Dendritic cell treated with granulocyte-macrophage colony-stimulating factor and Interleukin-4, amounts not matched to agents 40 ng/mL and 50 ng/mL, for 4 days (primary cell): ENCODE data around the gene TOMM7.
"Not testable (repeated sequence)": the region's sequence is repeated elsewhere in the genome, so short reads cannot be mapped to it uniquely, and the experiment has no call there.

Experiments
- H3K27ac Mint-ChIP-seq: one replicate; pipeline ENCODE4 v1.8.0; 2022; ENCODE audit warnings: mild to moderate bottlenecking, mixed read lengths
- H3K27me3 Mint-ChIP-seq: one replicate; pipeline ENCODE4 v1.8.0; 2022; ENCODE audit warnings: mild to moderate bottlenecking, mixed read lengths
- H3K36me3 Mint-ChIP-seq: one replicate; pipeline ENCODE4 v1.8.0; 2022; ENCODE audit warnings: low read depth, mixed read lengths
- H3K4me1 Mint-ChIP-seq: one replicate; pipeline ENCODE4 v1.8.0; 2022; ENCODE audit warnings: low read depth, mixed read lengths
- H3K4me3 Mint-ChIP-seq: one replicate; pipeline ENCODE4 v1.8.0; 2022; ENCODE audit warnings: mild to moderate bottlenecking, moderate library complexity, mixed read lengths
- H3K9me3 Mint-ChIP-seq: one replicate; pipeline ENCODE4 v1.8.0; 2022; ENCODE audit warnings: mixed read lengths
- intact Hi-C: fragments of 100-400 bp; cut with micrococcal nuclease; formaldehyde crosslinking; loops from one replicate; pipeline ENCODE4 v1.15.0; 2022

Gene TOMM7

DNA sequence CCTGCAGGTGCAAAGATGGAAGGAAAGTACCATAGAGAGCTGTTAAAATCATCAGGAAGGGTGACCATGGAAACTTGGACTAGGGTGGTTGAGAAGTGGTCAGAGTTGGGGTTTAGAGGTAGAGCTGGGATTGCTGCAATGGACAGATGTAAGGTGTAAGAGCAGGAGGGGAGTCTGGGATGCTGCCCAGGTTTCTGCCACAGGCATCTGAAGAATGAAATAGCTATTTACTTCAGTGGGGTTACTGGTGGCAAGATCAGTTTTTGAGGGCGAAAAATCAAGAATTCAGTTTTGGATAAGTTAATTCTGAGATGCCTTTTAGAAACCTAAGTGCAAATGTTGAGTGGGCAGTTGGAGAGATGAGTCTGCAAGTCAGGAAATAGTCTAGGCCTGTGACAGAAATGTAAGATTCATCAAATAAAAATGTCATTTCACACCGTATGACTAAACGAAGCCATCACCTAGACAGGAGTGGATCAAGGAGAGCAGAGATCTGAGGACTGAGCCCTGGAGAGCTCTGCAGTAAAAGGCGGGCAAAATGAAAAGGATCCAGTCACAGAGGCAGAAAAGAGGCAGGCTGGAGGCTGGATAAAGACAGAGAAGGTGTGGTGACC lies 22.7 kb upstream of the TOMM7 start:
- intact Hi-C loops = no loop called here
- H3K9me3 Mint-ChIP-seq = no peaks in the 10 kb centered on the region
- H3K4me3 Mint-ChIP-seq = no peak overlapping the region
- H3K36me3 Mint-ChIP-seq = no peaks in the 10 kb centered on the region
- H3K27ac Mint-ChIP-seq = no peak overlapping the region
- peaks cover 1% of the 10 kb centered on the region for H3K27me3 Mint-ChIP-seq
- H3K4me1 Mint-ChIP-seq = no peaks in the 10 kb centered on the region

- Mint-ChIP-seq H3K9me3 (no peaks in the 10 kb centered on the region), H3K27me3 (peaks cover 4% of the 10 kb centered on the region), H3K4me3 (no peak overlapping the region), H3K4me1 (no peaks in the 10 kb centered on the region), H3K27ac (no peak overlapping the region), H3K36me3 (no peaks in the 10 kb centered on the region)
- intact Hi-C loops = no loop called here
Measured at GRCh38 chr7:22843681-22844309, 21.1 kb upstream of the TOMM7 start.

DNA sequence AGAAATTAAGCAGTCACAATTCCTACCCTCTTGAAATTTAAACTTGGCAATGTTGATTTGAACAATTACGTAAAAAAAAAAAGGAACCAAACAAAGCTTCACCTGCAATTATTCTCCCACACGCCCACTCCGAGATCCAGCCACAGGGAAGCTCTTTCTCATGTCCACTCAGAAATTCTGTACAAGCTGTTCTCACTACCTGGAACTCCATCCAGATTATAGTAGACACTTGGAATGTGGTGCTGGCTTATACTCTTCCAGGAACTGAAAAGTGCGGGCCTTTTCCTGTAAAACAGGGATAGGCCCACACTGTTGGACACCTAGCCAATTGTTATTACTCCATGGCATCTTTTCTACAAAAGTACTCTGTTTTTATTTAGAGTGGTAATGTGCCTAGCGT lies 20.3 kb upstream of the TOMM7 start:
- Mint-ChIP-seq H3K9me3 (no peaks in the 10 kb centered on the region), H3K4me3 (no peak overlapping the region), H3K36me3 (no peaks in the 10 kb centered on the region), H3K27me3 (peaks cover 4% of the 10 kb centered on the region), H3K4me1 (no peaks in the 10 kb centered on the region), H3K27ac (no peak overlapping the region)
- intact Hi-C loops = no loop called here

DNA sequence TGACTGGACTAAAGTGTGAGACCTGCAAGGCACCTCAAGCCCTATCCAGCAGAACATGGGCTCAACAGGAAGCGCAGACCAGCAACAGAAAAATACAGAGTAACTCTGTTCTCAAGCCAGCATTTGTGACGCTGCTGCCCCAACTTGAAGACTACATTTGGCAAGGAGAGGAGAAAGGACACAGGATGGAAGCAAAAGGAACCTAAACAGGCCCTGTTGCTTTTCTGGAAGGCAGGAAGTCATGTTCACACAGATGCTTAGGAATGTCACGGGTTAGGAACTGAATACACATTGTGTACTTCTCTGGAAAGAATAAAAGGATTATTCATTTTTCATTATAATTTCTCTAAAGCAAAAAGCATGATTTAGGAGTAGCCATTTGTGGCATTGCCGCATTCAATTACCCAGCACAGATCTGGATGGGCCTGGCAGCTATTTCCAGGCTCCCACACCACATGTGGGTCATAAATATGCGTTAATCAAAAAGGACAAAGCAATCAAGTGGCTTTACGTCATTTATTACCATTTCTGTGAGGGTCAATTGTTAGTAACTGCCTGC lies 19.8 kb upstream of the TOMM7 start:
- Mint-ChIP-seq H3K36me3 (no peaks in the 10 kb centered on the region), H3K27me3 (peaks cover 4% of the 10 kb centered on the region), H3K4me1 (no peaks in the 10 kb centered on the region), H3K27ac (no peak overlapping the region), H3K9me3 (no peaks in the 10 kb centered on the region), H3K4me3 (no peak overlapping the region)
- intact Hi-C loops = no loop called here

DNA sequence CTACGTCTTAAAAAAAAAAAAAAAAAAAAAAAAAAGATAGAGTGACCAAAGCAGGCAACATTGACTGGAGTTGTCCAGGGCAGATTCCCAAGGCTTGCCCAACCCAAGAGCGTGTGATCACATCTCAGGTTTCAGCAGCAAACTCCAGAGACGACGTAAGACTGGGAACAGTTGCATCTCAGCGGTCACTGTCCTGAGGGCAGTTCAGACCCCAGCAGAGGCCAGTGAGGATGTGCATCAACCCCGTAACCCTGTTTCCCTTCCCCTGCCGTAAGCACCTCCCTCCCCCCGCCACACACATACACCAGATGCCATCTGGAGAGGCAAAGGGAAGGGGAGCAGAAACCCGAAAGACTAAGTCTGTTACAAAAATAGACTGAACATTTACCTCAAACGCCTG lies 19.3 kb upstream of the TOMM7 start:
- intact Hi-C loops = no loop called here
- no peak overlapping the region for H3K4me3 Mint-ChIP-seq
- H3K27ac Mint-ChIP-seq = no peak overlapping the region
- no peaks in the 10 kb centered on the region for H3K36me3 Mint-ChIP-seq
- H3K4me1 Mint-ChIP-seq = no peaks in the 10 kb centered on the region
- H3K9me3 Mint-ChIP-seq = no peaks in the 10 kb centered on the region
- peaks cover 3% of the 10 kb centered on the region for H3K27me3 Mint-ChIP-seq

DNA sequence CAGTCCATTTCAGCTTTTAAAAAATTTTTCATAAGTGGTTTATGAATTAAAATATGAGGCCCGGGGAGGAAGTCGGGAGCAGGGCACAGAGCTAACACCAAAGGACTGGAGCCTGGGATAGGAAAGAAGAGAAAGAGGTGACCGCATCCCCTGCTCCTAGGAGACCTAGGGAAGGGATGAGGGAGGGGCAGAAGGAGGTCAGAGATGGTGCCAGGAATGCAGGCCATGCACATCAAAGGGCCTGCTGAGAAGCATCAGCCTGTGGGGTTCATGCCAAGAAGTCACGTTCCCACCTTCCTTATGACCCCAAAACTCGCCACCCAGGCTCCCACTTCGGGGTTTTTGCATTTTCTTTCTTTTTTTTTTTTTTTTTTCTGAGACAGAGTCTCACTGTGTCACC lies 14.7 kb upstream of the TOMM7 start:
- no peaks in the 10 kb centered on the region for H3K9me3 Mint-ChIP-seq
- no peaks in the 10 kb centered on the region for H3K36me3 Mint-ChIP-seq
- H3K4me3 Mint-ChIP-seq = no peak overlapping the region
- H3K27ac Mint-ChIP-seq = no peak overlapping the region
- peaks cover 6% of the 10 kb centered on the region for H3K27me3 Mint-ChIP-seq
- intact Hi-C loops = no loop called here
- peaks cover 4% of the 10 kb centered on the region for H3K4me1 Mint-ChIP-seq

DNA sequence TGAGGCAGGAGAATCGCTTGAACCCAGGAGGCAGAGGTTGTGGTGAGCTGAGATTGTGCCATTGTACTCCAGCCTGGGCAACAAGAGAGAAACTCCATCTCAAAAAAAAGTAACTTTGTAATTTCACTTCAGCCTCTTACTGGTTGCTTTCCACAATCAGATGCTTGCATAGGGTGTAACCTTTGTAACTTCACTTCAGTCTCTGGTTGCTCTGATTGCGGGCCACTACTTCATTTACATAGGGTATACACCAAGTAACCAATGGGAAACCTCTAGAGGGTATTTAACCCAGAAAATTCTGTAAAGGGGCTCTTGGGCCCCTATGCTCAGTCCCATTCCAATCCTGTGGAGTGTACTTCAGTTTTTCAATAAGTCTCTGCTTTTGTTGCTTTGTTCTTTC lies 13.9 kb upstream of the TOMM7 start:
- H3K27me3 Mint-ChIP-seq, H3K36me3 Mint-ChIP-seq, intact Hi-C loops, H3K9me3 Mint-ChIP-seq, H3K4me1 Mint-ChIP-seq, H3K4me3 Mint-ChIP-seq, H3K27ac Mint-ChIP-seq: not testable (repeated sequence)

GRCh38 chr7:22833957-22834356 lies 11.3 kb upstream of the TOMM7 start:
- intact Hi-C loops = no loop called here
- H3K36me3 Mint-ChIP-seq = no peaks in the 10 kb centered on the region

GRCh38 chr7:22833113-22833855 lies 10.6 kb upstream of the TOMM7 start:
- intact Hi-C loops = no loop called here
- Mint-ChIP-seq H3K27me3 (peaks cover 3% of the 10 kb centered on the region), H3K36me3 (no peaks in the 10 kb centered on the region), H3K27ac (no peak overlapping the region), H3K9me3 (no peaks in the 10 kb centered on the region), H3K4me1 (peaks cover 4% of the 10 kb centered on the region), H3K4me3 (no peak overlapping the region)

More at GRCh38 chr7:22833957-22834356, 11.3 kb upstream of the TOMM7 start:
- Mint-ChIP-seq H3K27ac (no peak overlapping the region), H3K4me1 (peaks cover 4% of the 10 kb centered on the region), H3K4me3 (no peak overlapping the region), H3K9me3 (no peaks in the 10 kb centered on the region), H3K27me3 (peaks cover 3% of the 10 kb centered on the region)

GRCh38 chr7:22832401-22832800 lies 9.8 kb upstream of the TOMM7 start:
- Mint-ChIP-seq H3K27ac (no peak overlapping the region), H3K4me1 (peaks cover 4% of the 10 kb centered on the region), H3K4me3 (no peak overlapping the region), H3K27me3 (peaks cover 4% of the 10 kb centered on the region), H3K9me3 (no peaks in the 10 kb centered on the region), H3K36me3 (no peaks in the 10 kb centered on the region)
- intact Hi-C loops = no loop called here

- H3K27me3 Mint-ChIP-seq = peaks cover 8% of the 10 kb centered on the region
- no peak overlapping the region for H3K4me3 Mint-ChIP-seq
- H3K27ac Mint-ChIP-seq = no peak overlapping the region
- H3K4me1 Mint-ChIP-seq = peaks cover 4% of the 10 kb centered on the region
- H3K36me3 Mint-ChIP-seq = no peaks in the 10 kb centered on the region
- intact Hi-C loops = no loop called here
- no peaks in the 10 kb centered on the region for H3K9me3 Mint-ChIP-seq
Measured at GRCh38 chr7:22831602-22832305, 9.1 kb upstream of the TOMM7 start.

- H3K27ac Mint-ChIP-seq = no peak overlapping the region
- H3K4me3 Mint-ChIP-seq = no peak overlapping the region
- intact Hi-C loops = no loop called here
- H3K9me3 Mint-ChIP-seq = no peaks in the 10 kb centered on the region
- H3K4me1 Mint-ChIP-seq = no peaks in the 10 kb centered on the region
- peaks cover 24% of the 10 kb centered on the region for H3K27me3 Mint-ChIP-seq
- peaks cover 3% of the 10 kb centered on the region for H3K36me3 Mint-ChIP-seq
Measured at GRCh38 chr7:22827563-22827962, 4.9 kb upstream of the TOMM7 start.

GRCh38 chr7:22826593-22826992 lies 3.9 kb upstream of the TOMM7 start:
- peaks cover 24% of the 10 kb centered on the region for H3K27me3 Mint-ChIP-seq
- peaks cover 9% of the 10 kb centered on the region for H3K36me3 Mint-ChIP-seq
- H3K4me1 Mint-ChIP-seq = peaks cover 9% of the 10 kb centered on the region
- intact Hi-C loops = no loop called here
- no peak overlapping the region for H3K27ac Mint-ChIP-seq
- no peaks in the 10 kb centered on the region for H3K9me3 Mint-ChIP-seq
- no peak overlapping the region for H3K4me3 Mint-ChIP-seq

DNA sequence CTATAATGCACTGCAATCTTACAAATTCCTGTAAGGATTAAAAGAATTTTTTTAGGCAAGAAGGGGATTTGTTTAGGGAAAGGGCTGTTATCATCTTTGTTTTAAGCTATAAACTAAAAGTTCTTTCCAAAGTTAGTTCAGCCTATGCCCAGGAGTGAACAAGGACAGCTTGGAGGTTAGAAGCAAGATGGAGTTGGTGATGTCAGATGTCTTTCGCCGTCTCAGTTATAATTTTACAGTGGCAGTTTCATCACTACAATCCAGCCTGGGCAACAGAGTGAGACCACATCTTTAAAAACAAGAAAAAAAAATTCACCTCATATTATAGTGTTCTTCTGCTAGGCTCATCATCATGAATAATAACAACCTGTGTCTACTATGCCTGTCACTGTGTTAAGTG lies 2.1 kb upstream of the TOMM7 start:
- H3K27ac Mint-ChIP-seq = no peak overlapping the region
- H3K27me3 Mint-ChIP-seq = peaks cover 24% of the 10 kb centered on the region
- H3K36me3 Mint-ChIP-seq = peaks cover 13% of the 10 kb centered on the region
- intact Hi-C loops = no loop called here
- H3K4me1 Mint-ChIP-seq = peaks cover 19% of the 10 kb centered on the region
- no peaks in the 10 kb centered on the region for H3K9me3 Mint-ChIP-seq
- no peak overlapping the region for H3K4me3 Mint-ChIP-seq
